ENCODE results near the gene GGN.

- TF ChIP-seq CTCF (IDR thresholded peaks at IDR 0.05 in 2 of 3, conservative IDR thresholded peaks at IDR 0.05 in 1 of 3; ENCODE audit: borderline replicate concordance in 1 of 3, insufficient read depth in 1 of 3, low read depth in 2 of 3, low read length in 2 of 3): no peak
- TF ChIP-seq SIN3A (IDR thresholded peaks at IDR 0.05; ENCODE audit: low read depth): peak; percentile 94
- TF ChIP-seq ZBTB33 (IDR thresholded peaks at IDR 0.05; ENCODE audit: extremely low read depth, insufficient replicate concordance, low read length): no peak
- TF ChIP-seq RAD21 (IDR thresholded peaks at IDR 0.05; ENCODE audit: low read depth): peak; percentile 2; the same call in 1 of the 2 replicates
- no peak; the same call in 1 of the 2 replicates for TF ChIP-seq SRF (IDR thresholded peaks at IDR 0.05; ENCODE audit: low read depth)
- TF ChIP-seq JUND (IDR thresholded peaks at IDR 0.05): no peak
Observed at GRCh38 chr19:38374332-38375097, 13.3 kb downstream of the GGN start, which contains the start of gene PSMD8.

Data from HCT116 (cell line).